ENCODE measurements around the gene NPDC1.

The NPDC1 gene

DNA sequence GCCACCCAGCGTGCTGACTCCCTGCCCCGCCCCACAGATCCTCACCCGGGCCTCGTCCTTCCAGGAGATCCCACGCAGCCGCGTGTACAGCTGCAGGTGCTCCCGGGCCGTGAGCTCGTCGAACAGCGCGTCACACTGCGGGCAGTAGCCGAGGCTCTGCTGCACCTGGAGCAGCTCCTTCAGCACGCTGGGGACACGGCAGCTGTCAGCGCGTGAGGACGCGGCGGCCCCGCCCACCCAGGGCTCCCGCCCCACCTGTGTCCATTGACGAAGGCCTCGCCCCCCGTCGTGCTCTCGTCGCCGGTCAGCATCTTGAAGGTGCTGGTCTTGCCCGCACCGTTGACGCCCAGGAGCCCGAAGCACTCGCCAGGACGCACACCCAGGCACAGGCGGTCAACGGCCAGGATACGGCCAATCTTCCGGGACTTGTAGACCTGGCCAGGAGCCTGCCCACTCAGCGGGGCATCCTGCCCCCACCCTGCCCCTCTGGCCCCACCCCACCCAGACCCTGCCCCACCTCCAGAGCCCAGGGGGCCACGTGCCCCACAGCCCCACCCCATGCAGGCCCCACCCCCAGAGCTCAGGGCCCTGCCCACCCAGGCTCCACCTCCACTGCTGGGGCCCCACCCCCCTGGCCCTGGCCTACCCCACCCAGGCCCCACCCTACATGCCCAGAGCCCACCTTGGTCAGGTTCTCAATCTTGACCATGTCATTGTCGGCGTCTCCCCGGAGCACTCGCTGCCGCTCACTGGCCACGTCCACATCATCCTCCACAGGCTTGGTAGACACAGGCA lies 35.8 kb downstream of the NPDC1 start:
- TF ChIP-seq, protein P1, sequence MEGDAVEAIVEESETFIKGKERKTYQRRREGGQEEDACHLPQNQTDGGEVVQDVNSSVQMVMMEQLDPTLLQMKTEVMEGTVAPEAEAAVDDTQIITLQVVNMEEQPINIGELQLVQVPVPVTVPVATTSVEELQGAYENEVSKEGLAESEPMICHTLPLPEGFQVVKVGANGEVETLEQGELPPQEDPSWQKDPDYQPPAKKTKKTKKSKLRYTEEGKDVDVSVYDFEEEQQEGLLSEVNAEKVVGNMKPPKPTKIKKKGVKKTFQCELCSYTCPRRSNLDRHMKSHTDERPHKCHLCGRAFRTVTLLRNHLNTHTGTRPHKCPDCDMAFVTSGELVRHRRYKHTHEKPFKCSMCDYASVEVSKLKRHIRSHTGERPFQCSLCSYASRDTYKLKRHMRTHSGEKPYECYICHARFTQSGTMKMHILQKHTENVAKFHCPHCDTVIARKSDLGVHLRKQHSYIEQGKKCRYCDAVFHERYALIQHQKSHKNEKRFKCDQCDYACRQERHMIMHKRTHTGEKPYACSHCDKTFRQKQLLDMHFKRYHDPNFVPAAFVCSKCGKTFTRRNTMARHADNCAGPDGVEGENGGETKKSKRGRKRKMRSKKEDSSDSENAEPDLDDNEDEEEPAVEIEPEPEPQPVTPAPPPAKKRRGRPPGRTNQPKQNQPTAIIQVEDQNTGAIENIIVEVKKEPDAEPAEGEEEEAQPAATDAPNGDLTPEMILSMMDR (IDR thresholded peaks at IDR 0.05; ENCODE audit: low read depth, low read length): no peak
- no peak for DNase-seq (ENCODE audit: extremely low read depth, low read depth)

DNA sequence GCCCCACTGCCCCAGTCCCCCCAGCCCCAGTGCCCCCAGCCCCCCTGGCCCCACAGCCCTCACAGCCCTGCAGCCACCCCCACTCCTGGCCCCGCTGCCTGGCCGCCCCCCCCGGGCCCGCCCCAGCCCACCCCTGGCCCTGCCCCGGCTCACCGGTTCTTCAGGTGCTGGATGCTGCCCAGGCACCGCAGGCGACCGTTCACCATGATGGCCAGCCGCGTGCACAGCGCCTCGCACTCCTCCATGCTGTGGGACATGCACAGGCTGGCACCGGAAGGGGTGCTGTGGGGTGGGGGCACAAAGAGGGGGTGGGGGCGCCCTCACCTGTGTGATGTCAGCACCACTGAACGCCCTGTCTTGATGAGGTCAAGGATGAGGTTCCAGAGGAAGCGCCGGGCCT lies 36.8 kb downstream of the NPDC1 start:
- TF ChIP-seq, protein P1 (IDR thresholded peaks at IDR 0.05; ENCODE audit: low read depth, low read length): no peak
- DNase-seq (ENCODE audit: extremely low read depth, low read depth): no peak

DNA sequence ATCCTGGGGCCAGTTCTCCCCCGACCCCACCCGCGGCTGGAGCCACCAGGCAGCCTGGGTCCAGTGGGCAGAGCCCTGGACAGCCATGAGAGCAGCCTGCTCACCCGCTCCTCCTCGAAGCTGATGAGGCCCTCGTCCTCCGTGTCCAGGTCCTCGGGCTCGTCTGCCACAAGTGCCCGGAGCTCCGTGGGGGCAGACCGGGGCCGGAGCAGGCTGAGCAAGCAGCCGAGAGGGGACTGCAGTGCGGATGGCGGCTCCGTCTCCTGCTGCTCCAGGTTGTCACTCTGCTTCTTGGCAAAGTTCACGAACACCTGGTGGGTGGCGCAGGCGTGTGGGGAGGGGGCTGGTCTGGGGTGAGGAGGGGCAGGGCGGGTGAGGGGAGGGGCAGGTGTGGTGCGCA lies 37.7 kb downstream of the NPDC1 start:
- no peak for DNase-seq (ENCODE audit: extremely low read depth, low read depth)
- TF ChIP-seq, protein P1 (IDR thresholded peaks at IDR 0.05; ENCODE audit: low read depth, low read length): no peak

DNA sequence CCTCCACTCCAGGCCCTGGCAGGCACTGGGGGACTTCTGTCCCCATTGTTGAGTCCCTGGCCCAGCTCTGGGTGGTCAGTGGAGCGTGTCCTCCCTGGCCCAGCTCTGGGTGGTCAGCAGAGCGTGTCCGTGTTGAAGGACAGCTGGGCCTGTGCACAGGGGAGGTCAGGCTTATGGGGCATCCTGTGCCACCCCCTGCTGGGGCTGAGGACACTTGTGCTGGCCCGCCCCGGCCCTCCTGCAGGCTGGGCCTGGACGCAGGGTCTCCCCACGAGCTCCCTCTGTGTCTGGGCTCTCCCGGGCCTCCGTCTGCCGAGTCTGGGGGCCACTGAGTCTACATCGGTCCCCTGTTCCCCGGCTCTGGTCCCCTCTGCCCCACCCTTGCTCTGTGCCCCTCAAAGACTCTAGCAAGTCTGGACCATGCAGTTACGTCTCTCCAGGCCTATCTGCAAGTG lies 38.1 kb downstream of the NPDC1 start:
- no peak for DNase-seq (ENCODE audit: extremely low read depth, low read depth)
- TF ChIP-seq, protein P1 (IDR thresholded peaks at IDR 0.05; ENCODE audit: low read depth, low read length): no peak

DNA sequence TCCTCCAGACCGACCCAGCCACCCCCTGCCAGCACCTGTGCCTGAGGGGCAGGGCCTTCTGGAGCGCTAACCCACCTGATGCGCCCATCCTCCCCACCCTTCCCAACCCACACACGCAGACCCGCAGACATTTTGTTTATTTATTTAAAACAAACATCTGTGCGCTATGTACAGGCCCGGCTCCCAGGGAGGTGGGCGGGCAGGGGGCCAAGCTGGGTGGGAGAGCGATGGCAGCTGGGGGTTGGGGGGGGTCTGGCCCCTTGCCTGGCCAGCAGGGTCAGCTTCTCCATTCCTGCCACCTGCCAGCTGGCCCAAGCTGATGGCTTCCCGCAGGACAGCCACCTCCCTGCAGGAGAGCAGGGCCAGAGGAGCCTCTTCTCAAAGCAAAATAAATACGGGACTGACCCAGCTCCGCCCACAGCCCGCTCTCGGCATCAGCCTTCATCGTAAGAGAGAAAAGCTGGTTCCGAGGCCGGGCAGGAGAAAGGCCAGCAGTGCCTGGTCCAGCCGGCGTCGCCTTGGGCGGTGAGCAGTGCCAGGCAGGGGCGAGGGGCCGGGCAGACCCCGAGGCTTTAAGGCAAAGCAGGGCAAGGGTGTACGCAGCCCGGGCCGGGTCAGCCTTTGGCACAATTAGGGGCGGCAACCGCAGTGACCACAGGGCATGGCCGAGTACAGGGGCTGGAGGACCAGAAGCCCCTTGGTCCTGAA lies 38.7 kb downstream of the NPDC1 start:
- TF ChIP-seq, protein P1 (IDR thresholded peaks at IDR 0.05; ENCODE audit: low read depth, low read length): no peak
- no peak for DNase-seq (ENCODE audit: extremely low read depth, low read depth)

DNA sequence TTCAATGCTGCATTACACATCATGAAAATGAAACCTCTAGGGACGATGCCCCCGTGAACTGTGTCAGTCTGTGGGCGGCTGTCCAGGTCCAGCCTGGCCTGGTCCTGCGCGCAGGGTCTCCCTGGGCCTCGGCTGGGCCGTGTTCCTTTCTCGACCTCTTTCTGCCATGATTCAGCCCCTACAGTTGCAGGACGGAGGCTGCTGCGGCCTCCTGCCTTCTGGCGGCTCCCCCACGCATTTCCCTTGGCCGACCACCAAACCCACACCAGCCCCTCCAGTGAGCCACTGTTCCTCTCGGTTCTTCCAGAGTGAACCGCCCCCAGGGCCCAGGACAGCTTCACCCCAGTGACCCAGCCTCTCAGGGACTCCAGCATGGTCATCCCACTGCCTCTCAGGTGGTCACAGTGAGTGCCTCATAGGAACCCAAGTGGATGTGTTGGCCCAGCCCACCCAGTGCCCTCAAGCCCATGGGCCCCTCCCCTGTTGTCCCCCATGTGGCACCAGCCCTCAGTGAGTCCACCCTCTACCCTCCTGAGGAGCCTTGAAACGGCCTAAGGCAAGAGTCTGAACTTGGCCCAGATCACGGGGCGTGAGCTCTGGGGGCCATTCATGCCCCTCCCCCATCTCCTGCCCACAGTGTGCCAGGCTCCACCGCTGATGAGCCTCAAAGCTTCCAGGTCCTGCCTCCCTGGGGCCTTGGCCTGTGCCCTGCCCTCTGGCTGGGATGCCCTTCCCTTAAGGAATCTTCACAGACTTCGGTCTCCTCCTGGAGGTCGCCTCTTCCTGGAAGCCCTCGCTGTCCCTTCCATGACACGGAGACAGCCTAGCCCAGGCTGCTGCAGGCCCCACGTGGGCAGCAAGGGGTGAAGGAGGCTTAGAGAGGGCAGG lies 39.6 kb downstream of the NPDC1 start:
- DNase-seq (ENCODE audit: extremely low read depth, low read depth): no peak
- TF ChIP-seq, protein P1 (IDR thresholded peaks at IDR 0.05; ENCODE audit: low read depth, low read length): no peak

All from AG09319 (cell line).